Bronchial epithelial cell (primary cell): ENCODE measurements around the gene SCD5. TPM values are rescaled to one million over a fixed set of nuclear protein-coding genes. Genes with fewer than 3 reads are reported as not detected.
A peak's percentile ranks its signal among the peaks of the same experiment; 100 is the strongest.

Experiments used
- DNase-seq: peaks from one replicate; pipeline ENCODE4 v3.0.0-alpha.2; 2010; ENCODE audit warnings: low read depth
- FAIRE-seq: peaks from 2 replicates; lab custom pipeline; 2011; peaks lifted over from hg19 to GRCh38; lab: Jason Lieb, UNC
- H3K27me3 ChIP-seq: 2 replicates; pipeline ENCODE4 v1.5.1; 2011; ENCODE audit warnings: low read length; ENCODE audit not compliant: control insufficient read depth, insufficient read depth
- H3K36me3 ChIP-seq: 2 replicates; pipeline ENCODE4 v1.5.1; 2011; ENCODE audit warnings: low read length; ENCODE audit not compliant: control insufficient read depth, insufficient read depth
- H3K4me3 ChIP-seq: 2 replicates; pipeline ENCODE4 v1.5.1; 2011; ENCODE audit warnings: mild to moderate bottlenecking, low read depth, low read length, control low read depth
- CTCF ChIP-seq: IDR thresholded peaks from 2 replicates; pipeline ENCODE4 v1.5.1; 2011; ENCODE audit warnings: mild to moderate bottlenecking, moderate library complexity, low read length, control low read depth, inconsistent platforms; ENCODE audit not compliant: insufficient read depth, severe bottlenecking
- total RNA-seq: library from RNA; depleted of rRNA; stranded (reverse); fragments of >200 nt; gene quantifications from 2 replicates; pipeline ENCODE4 v1.2.1, GENCODE V29; 2014

SCD5 gene
- total RNA-seq, 1 donor from 2014 or later = 1.3 TPM

- FAIRE-seq (no peak), DNase-seq (no peak)
These were observed 207.0 kb downstream of the SCD5 start for GRCh38 chr4:82591592-82591991.

GRCh38 chr4:82589756-82590155 is 208.8 kb downstream of the SCD5 start:
- Histone ChIP-seq H3K27me3 (peaks cover 2% of the 10 kb centered on the region), H3K36me3 (no peaks in the 10 kb centered on the region), H3K4me3 (no peak overlapping the region)
- DNase-seq = peak; percentile 88
- FAIRE-seq = no peak
- no peak for TF ChIP-seq CTCF

More at GRCh38 chr4:82591592-82591991, 207.0 kb downstream of the SCD5 start:
- Histone ChIP-seq H3K27me3 (peaks cover 2% of the 10 kb centered on the region), H3K36me3 (no peaks in the 10 kb centered on the region), H3K4me3 (no peak overlapping the region)
- TF ChIP-seq CTCF = no peak

GRCh38 chr4:82588771-82589270 is 209.8 kb downstream of the SCD5 start:
- DNase-seq = no peak
- TF ChIP-seq CTCF = no peak
- Histone ChIP-seq H3K36me3 (no peaks in the 10 kb centered on the region), H3K27me3 (peaks cover 2% of the 10 kb centered on the region), H3K4me3 (no peak overlapping the region)
- no peak for FAIRE-seq

- Histone ChIP-seq H3K27me3 (peaks cover 2% of the 10 kb centered on the region), H3K4me3 (no peak overlapping the region), H3K36me3 (no peaks in the 10 kb centered on the region)
- no peak for FAIRE-seq
- TF ChIP-seq CTCF = no peak
- DNase-seq = no peak
These were observed 210.6 kb downstream of the SCD5 start for GRCh38 chr4:82587826-82588540.

GRCh38 chr4:82585690-82586435 is 212.7 kb downstream of the SCD5 start:
- H3K27me3 ChIP-seq = peaks cover under 1% of the 10 kb centered on the region
- no peaks in the 10 kb centered on the region for H3K36me3 ChIP-seq
- no peak for DNase-seq
- no peak for FAIRE-seq
- H3K4me3 ChIP-seq = no peak overlapping the region
- no peak for TF ChIP-seq CTCF
